Gastroesophageal sphincter (tissue), 4 donors: ENCODE data around the gene WEE1. TPM values are rescaled to one million over a fixed set of nuclear protein-coding genes. Genes with fewer than 3 reads are reported as not detected.
"Not testable (repeated sequence)": the region's sequence is repeated elsewhere in the genome, so short reads cannot be mapped to it uniquely, and the experiment has no call there.

Experiments
- ATAC-seq: fragments of 150-250 bp; one replicate; pipeline ENCODE4 v1.9.1; 2016; ENCODE audit warnings: mild to moderate bottlenecking, moderate library complexity
- H3K27ac ChIP-seq, 4 donors: fragments of 200-600 bp; sonication (generic) in 3 of 4; 1 replicate in 3 of 4; 2 replicates in 1 of 4; pipeline ENCODE4 v1.5.1; 2016 to 2019
- H3K27me3 ChIP-seq: fragments of 200-600 bp; sonication (generic); one replicate; pipeline ENCODE4 v1.5.1; 2019
- H3K36me3 ChIP-seq, 2 donors: fragments of 200-600 bp; sonication (generic); one replicate each; pipeline ENCODE4 v1.5.1; 2019; ENCODE audit warnings: control low read depth in 1 of 2
- H3K4me1 ChIP-seq, 3 donors: fragments of 200-600 bp; sonication (generic); 1 replicate in 2 of 3; 2 replicates in 1 of 3; pipeline ENCODE4 v1.5.1; 2016 to 2019; ENCODE audit warnings: control low read depth in 2 of 3
- H3K4me3 ChIP-seq, 2 donors: fragments of 200-600 bp; sonication (generic); one replicate each; pipeline ENCODE4 v1.5.1; 2019; ENCODE audit warnings: mild to moderate bottlenecking in 1 of 2, moderate library complexity in 1 of 2
- H3K9me3 ChIP-seq, 3 donors: fragments of 200-600 bp; sonication (generic); one replicate each; pipeline ENCODE4 v1.5.1; 2017 to 2019; ENCODE audit warnings: control low read depth in 2 of 3
- CTCF ChIP-seq, 4 experiments: fragments of 200-600 bp in 2 of 4; fragments of 450-650 bp in 2 of 4; sonication (generic) in 1 of 4; IDR thresholded peaks; one replicate each; pipeline ENCODE4 v1.5.1; 2017 to 2019; ENCODE audit warnings: antibody characterized with exemption in 4 of 4, mild to moderate bottlenecking in 2 of 4, moderate library complexity in 2 of 4
- EP300 ChIP-seq: sonication (generic); formaldehyde crosslinking; IDR thresholded peaks from one replicate; pipeline ENCODE4 v1.6.1; 2017; ENCODE audit warnings: antibody characterized with exemption, mild to moderate bottlenecking
- POLR2A ChIP-seq, 2 donors: fragments of 450-650 bp; IDR thresholded peaks; one replicate each; pipeline ENCODE4 v1.6.1; 2017; ENCODE audit warnings: antibody characterized with exemption in 2 of 2, mild to moderate bottlenecking in 2 of 2, moderate library complexity in 1 of 2
- POLR2AphosphoS5 ChIP-seq: sonication (generic); formaldehyde crosslinking; IDR thresholded peaks from one replicate; pipeline ENCODE4 v1.6.1; 2017; ENCODE audit warnings: antibody characterized with exemption
- WGBS, 2 donors: methylation state at CpG; one replicate each; pipeline ENCODE4 v1.1.5; 2018; ENCODE audit warnings: low coverage in 1 of 2; 5-methylcytosine and 5-hydroxymethylcytosine counted together
- total RNA-seq, 4 donors: library from RNA; depleted of rRNA; stranded (reverse); fragments of >200 nt; gene quantifications; one replicate each; pipeline ENCODE4 v1.1.0, GENCODE V29; 2016

The WEE1 gene
- total RNA-seq, 4 donors from 2014 or later = 42.5 to 65.3 (median 51.3) TPM

- Histone ChIP-seq H3K4me1 (peaks cover 6 to 67% (median 20%) of the 10 kb centered on the region in 3 donors), H3K27me3 (no peaks in the 10 kb centered on the region), H3K4me3 (no peak overlapping the region), H3K36me3 (peaks cover 0 to 1% of the 10 kb centered on the region in 2 donors), H3K27ac (no peak overlapping the region), H3K9me3 (no peaks in the 10 kb centered on the region)
- no peak for TF ChIP-seq POLR2A (IDR thresholded peaks at IDR 0.05)
- WGBS, 2 donors = 97% methylated on average over 6 of the region's 8 CpGs; no CpG with 5 or more reads in 1 of the 2 donors
- no peak for ATAC-seq
These were observed 42.4 kb upstream of the WEE1 start for GRCh38 chr11:9530901-9531625.

GRCh38 chr11:9533058-9533457, 40.4 kb upstream of the WEE1 start:
- TF ChIP-seq CTCF (IDR thresholded peaks at IDR 0.05) = no peak
- H3K27ac ChIP-seq = no peak overlapping the region
- H3K36me3 ChIP-seq = no peaks in the 10 kb centered on the region
- H3K27me3 ChIP-seq = no peaks in the 10 kb centered on the region
- peaks cover 6 to 49% (median 10%) of the 10 kb centered on the region in 3 donors for H3K4me1 ChIP-seq
- ATAC-seq = no peak
- WGBS, 2 donors = 90 to 97% methylated on average over 4 to 8 of the region's 9 CpGs
- H3K4me3 ChIP-seq = no peak overlapping the region
- no peaks in the 10 kb centered on the region for H3K9me3 ChIP-seq

GRCh38 chr11:9533736-9534473, 39.6 kb upstream of the WEE1 start:
- H3K27ac ChIP-seq = peak overlapping the region in 2 of 4 donors; percentile 67
- H3K4me1 ChIP-seq = peaks cover 6 to 40% (median 10%) of the 10 kb centered on the region in 3 donors
- H3K36me3 ChIP-seq = no peaks in the 10 kb centered on the region
- no peak overlapping the region for H3K4me3 ChIP-seq
- no peak for ATAC-seq
- no peak for TF ChIP-seq POLR2AphosphoS5
- TF ChIP-seq EP300 = no peak
- TF ChIP-seq CTCF (IDR thresholded peaks at IDR 0.05) = no peak
- TF ChIP-seq POLR2A (IDR thresholded peaks at IDR 0.05) = no peak
- H3K9me3 ChIP-seq = no peaks in the 10 kb centered on the region
- 63 to 69% methylated on average over 5 of the region's 5 CpGs for WGBS, 2 donors
- no peaks in the 10 kb centered on the region for H3K27me3 ChIP-seq

- peak; percentile 94 for ATAC-seq
- Histone ChIP-seq H3K27me3 (no peaks in the 10 kb centered on the region), H3K4me1 (peaks cover 0 to 26% (median 0%) of the 10 kb centered on the region in 3 donors), H3K27ac (peak overlapping the region in 3 of 4 donors; percentile 67 to 79 (median 67)), H3K4me3 (no peak overlapping the region), H3K36me3 (no peaks in the 10 kb centered on the region), H3K9me3 (no peaks in the 10 kb centered on the region)
- 65 to 75% methylated on average over 2 to 4 of the region's 6 CpGs for WGBS, 2 donors
- TF ChIP-seq POLR2AphosphoS5 (peak; percentile 67), CTCF (IDR thresholded peaks at IDR 0.05) (peak; percentile 59 to 85 (median 74)), EP300 (no peak), POLR2A (IDR thresholded peaks at IDR 0.05) (no peak)
These were observed 38.2 kb upstream of the WEE1 start for GRCh38 chr11:9535189-9535781.

GRCh38 chr11:9538548-9538947, 34.9 kb upstream of the WEE1 start:
- TF ChIP-seq POLR2AphosphoS5 (no peak), EP300 (no peak), POLR2A (IDR thresholded peaks at IDR 0.05) (no peak), CTCF (IDR thresholded peaks at IDR 0.05) (no peak)
- 68 to 82% methylated on average over 2 of the region's 2 CpGs for WGBS, 2 donors

GRCh38 chr11:9549216-9549615, 24.3 kb upstream of the WEE1 start:
- H3K27me3 ChIP-seq, H3K36me3 ChIP-seq, H3K4me1 ChIP-seq, H3K4me3 ChIP-seq, ATAC-seq, H3K27ac ChIP-seq, H3K9me3 ChIP-seq: not testable (repeated sequence)
- 76 to 92% methylated on average over 4 to 5 of the region's 5 CpGs for WGBS, 2 donors

More at GRCh38 chr11:9538548-9538947, 34.9 kb upstream of the WEE1 start:
- no peaks in the 10 kb centered on the region for H3K9me3 ChIP-seq
- H3K4me3 ChIP-seq = no peak overlapping the region
- ATAC-seq = no peak
- H3K27me3 ChIP-seq = no peaks in the 10 kb centered on the region
- peaks cover 0 to 21% (median 0%) of the 10 kb centered on the region in 3 donors for H3K4me1 ChIP-seq
- H3K36me3 ChIP-seq = no peaks in the 10 kb centered on the region
- H3K27ac ChIP-seq = no peak overlapping the region
